ENCODE results near the gene ZCCHC7.

The ZCCHC7 gene

GRCh38 chr9:37373621-37374020, 253.2 kb downstream of the ZCCHC7 start:
- Histone ChIP-seq H3K27ac (ENCODE audit: low read length) (no peak overlapping the region), H3K4me1 (ENCODE audit: insufficient read depth, low read length) (no peaks in the 10 kb centered on the region), H3K9me3 (ENCODE audit: insufficient read depth, low read depth, low read length) (no peaks in the 10 kb centered on the region)

GRCh38 chr9:37374892-37375291, 254.5 kb downstream of the ZCCHC7 start:
- no peaks in the 10 kb centered on the region for H3K27me3 ChIP-seq (ENCODE audit: insufficient read depth, low read length)
- H3K9me3 ChIP-seq (ENCODE audit: insufficient read depth, low read depth, low read length) = no peaks in the 10 kb centered on the region
- no peaks in the 10 kb centered on the region for H3K4me1 ChIP-seq (ENCODE audit: insufficient read depth, low read length)
- H3K9ac ChIP-seq (ENCODE audit: low read depth, low read length) = no peak overlapping the region
- no peak overlapping the region for H3K27ac ChIP-seq (ENCODE audit: low read length)
- H3K36me3 ChIP-seq (ENCODE audit: insufficient read depth, low read depth, low read length) = no peaks in the 10 kb centered on the region
- H3K4me3 ChIP-seq (ENCODE audit: low read length) = no peak overlapping the region

More at GRCh38 chr9:37373621-37374020, 253.2 kb downstream of the ZCCHC7 start:
- Histone ChIP-seq H3K36me3 (ENCODE audit: insufficient read depth, low read depth, low read length) (no peaks in the 10 kb centered on the region), H3K9ac (ENCODE audit: low read depth, low read length) (no peak overlapping the region), H3K4me3 (ENCODE audit: low read length) (no peak overlapping the region), H3K27me3 (ENCODE audit: insufficient read depth, low read length) (no peaks in the 10 kb centered on the region)

GRCh38 chr9:37377688-37378612, 257.6 kb downstream of the ZCCHC7 start:
- H3K9ac ChIP-seq (ENCODE audit: low read depth, low read length) = no peak overlapping the region
- H3K36me3 ChIP-seq (ENCODE audit: insufficient read depth, low read depth, low read length) = no peaks in the 10 kb centered on the region
- no peak overlapping the region for H3K27ac ChIP-seq (ENCODE audit: low read length)

GRCh38 chr9:37378613-37379004, 258.2 kb downstream of the ZCCHC7 start:
- no peak overlapping the region for H3K4me3 ChIP-seq (ENCODE audit: low read length)
- no peak overlapping the region for H3K9ac ChIP-seq (ENCODE audit: low read depth, low read length)
- no peaks in the 10 kb centered on the region; the same call in 1 of the 2 replicates for H3K4me1 ChIP-seq (ENCODE audit: insufficient read depth, low read length)
- no peaks in the 10 kb centered on the region for H3K27me3 ChIP-seq (ENCODE audit: insufficient read depth, low read length)
- no peaks in the 10 kb centered on the region for H3K9me3 ChIP-seq (ENCODE audit: insufficient read depth, low read depth, low read length)
- H3K27ac ChIP-seq (ENCODE audit: low read length) = no peak overlapping the region
- H3K36me3 ChIP-seq (ENCODE audit: insufficient read depth, low read depth, low read length) = no peaks in the 10 kb centered on the region

More at GRCh38 chr9:37377688-37378612, 257.6 kb downstream of the ZCCHC7 start:
- no peaks in the 10 kb centered on the region for H3K9me3 ChIP-seq (ENCODE audit: insufficient read depth, low read depth, low read length)
- H3K4me1 ChIP-seq (ENCODE audit: insufficient read depth, low read length) = no peaks in the 10 kb centered on the region
- no peaks in the 10 kb centered on the region for H3K27me3 ChIP-seq (ENCODE audit: insufficient read depth, low read length)
- no peak overlapping the region for H3K4me3 ChIP-seq (ENCODE audit: low read length)

GRCh38 chr9:37379835-37380234, 259.5 kb downstream of the ZCCHC7 start:
- Histone ChIP-seq H3K4me3 (ENCODE audit: low read length) (no peak overlapping the region), H3K27me3 (ENCODE audit: insufficient read depth, low read length) (no peaks in the 10 kb centered on the region), H3K9ac (ENCODE audit: low read depth, low read length) (no peak overlapping the region), H3K9me3 (ENCODE audit: insufficient read depth, low read depth, low read length) (no peaks in the 10 kb centered on the region), H3K4me1 (ENCODE audit: insufficient read depth, low read length) (no peaks in the 10 kb centered on the region; the same call in 1 of the 2 replicates), H3K27ac (ENCODE audit: low read length) (no peak overlapping the region), H3K36me3 (ENCODE audit: insufficient read depth, low read depth, low read length) (no peaks in the 10 kb centered on the region)

GRCh38 chr9:37380570-37380969, 260.2 kb downstream of the ZCCHC7 start:
- no peaks in the 10 kb centered on the region; the same call in 1 of the 2 replicates for H3K4me1 ChIP-seq (ENCODE audit: insufficient read depth, low read length)
- H3K9me3 ChIP-seq (ENCODE audit: insufficient read depth, low read depth, low read length) = no peaks in the 10 kb centered on the region
- H3K4me3 ChIP-seq (ENCODE audit: low read length) = no peak overlapping the region
- H3K27me3 ChIP-seq (ENCODE audit: insufficient read depth, low read length) = no peaks in the 10 kb centered on the region
- H3K36me3 ChIP-seq (ENCODE audit: insufficient read depth, low read depth, low read length) = no peaks in the 10 kb centered on the region
- no peak overlapping the region for H3K27ac ChIP-seq (ENCODE audit: low read length)
- H3K9ac ChIP-seq (ENCODE audit: low read depth, low read length) = no peak overlapping the region

GRCh38 chr9:37381094-37381741, 260.8 kb downstream of the ZCCHC7 start:
- Histone ChIP-seq H3K36me3 (ENCODE audit: insufficient read depth, low read depth, low read length) (no peaks in the 10 kb centered on the region), H3K9ac (ENCODE audit: low read depth, low read length) (no peak overlapping the region), H3K9me3 (ENCODE audit: insufficient read depth, low read depth, low read length) (no peaks in the 10 kb centered on the region), H3K4me3 (ENCODE audit: low read length) (no peak overlapping the region), H3K4me1 (ENCODE audit: insufficient read depth, low read length) (no peaks in the 10 kb centered on the region; the same call in 1 of the 2 replicates), H3K27ac (ENCODE audit: low read length) (no peak overlapping the region), H3K27me3 (ENCODE audit: insufficient read depth, low read length) (no peaks in the 10 kb centered on the region)

- Histone ChIP-seq H3K9ac (ENCODE audit: low read depth, low read length) (no peak overlapping the region), H3K9me3 (ENCODE audit: insufficient read depth, low read depth, low read length) (no peaks in the 10 kb centered on the region), H3K36me3 (ENCODE audit: insufficient read depth, low read depth, low read length) (no peaks in the 10 kb centered on the region), H3K27me3 (ENCODE audit: insufficient read depth, low read length) (no peaks in the 10 kb centered on the region), H3K4me3 (ENCODE audit: low read length) (no peak overlapping the region), H3K27ac (ENCODE audit: low read length) (no peak overlapping the region), H3K4me1 (ENCODE audit: insufficient read depth, low read length) (no peaks in the 10 kb centered on the region; the same call in 1 of the 2 replicates)
These were observed 262.0 kb downstream of the ZCCHC7 start for GRCh38 chr9:37382161-37382981.

- H3K27ac ChIP-seq (ENCODE audit: low read length) = no peak overlapping the region
These were observed 262.6 kb downstream of the ZCCHC7 start for GRCh38 chr9:37382982-37383357.

GRCh38 chr9:37383393-37383792, 263.0 kb downstream of the ZCCHC7 start:
- Histone ChIP-seq H3K4me3 (ENCODE audit: low read length) (no peak overlapping the region), H3K27me3 (ENCODE audit: insufficient read depth, low read length) (no peaks in the 10 kb centered on the region), H3K9me3 (ENCODE audit: insufficient read depth, low read depth, low read length) (no peaks in the 10 kb centered on the region), H3K36me3 (ENCODE audit: insufficient read depth, low read depth, low read length) (no peaks in the 10 kb centered on the region), H3K9ac (ENCODE audit: low read depth, low read length) (no peak overlapping the region), H3K4me1 (ENCODE audit: insufficient read depth, low read length) (no peaks in the 10 kb centered on the region; the same call in 1 of the 2 replicates), H3K27ac (ENCODE audit: low read length) (no peak overlapping the region)

More at GRCh38 chr9:37382982-37383357, 262.6 kb downstream of the ZCCHC7 start:
- H3K4me3 ChIP-seq (ENCODE audit: low read length) = no peak overlapping the region
- H3K9me3 ChIP-seq (ENCODE audit: insufficient read depth, low read depth, low read length) = no peaks in the 10 kb centered on the region
- no peaks in the 10 kb centered on the region for H3K36me3 ChIP-seq (ENCODE audit: insufficient read depth, low read depth, low read length)
- no peak overlapping the region for H3K9ac ChIP-seq (ENCODE audit: low read depth, low read length)
- no peaks in the 10 kb centered on the region for H3K27me3 ChIP-seq (ENCODE audit: insufficient read depth, low read length)
- no peaks in the 10 kb centered on the region; the same call in 1 of the 2 replicates for H3K4me1 ChIP-seq (ENCODE audit: insufficient read depth, low read length)

All from iPS-20b (cell line).